K562 (cell line): ENCODE data around the gene TLE6. TPM values are rescaled to one million over a fixed set of nuclear protein-coding genes. Genes with fewer than 3 reads are reported as not detected.

Source experiments
- ATAC-seq: fragments of 200-7000 bp; cut with Tn5 transposase; 3 replicates; pipeline ENCODE4 v1.9.1; 2020; ENCODE audit warnings: moderate library complexity
- BruUV-seq: library from RNA; stranded (reverse); fragments of 400-500 nt; replicated peaks from 2 replicates; lab custom pipeline; 2021; lab: Mats Ljungman, UMichigan
- CTCF ChIA-PET: fragments of 300-600 bp; formaldehyde crosslinking; extraction: SDS; loops from one replicate; lab custom pipeline; 2021; ENCODE audit warnings: low intra/inter-chr PET ratio; lab: Yijun Ruan, JAX
- POLR2A ChIA-PET: fragments of 300-600, 350-650 bp; sonication (Branson Sonifier 250); formaldehyde crosslinking; extraction: SDS; loops from one replicate; lab custom pipeline; 2021; ENCODE audit warnings: antibody characterized with exemption, inconsistent platforms; lab: Yijun Ruan, JAX
- DNase-seq, 4 experiments: peaks; one replicate each; pipeline versions ENCODE4 v3.0.0 to v3.0.0-alpha.2; 2011 to 2018; ENCODE audit warnings: low spot score in 3 of 4, mixed read lengths in 3 of 4; ENCODE audit errors: extremely low read depth in 1 of 4
- FAIRE-seq: peaks from 2 replicates; lab custom pipeline; 2011; peaks lifted over from hg19 to GRCh38; lab: Jason Lieb, UNC
- H2AFZ ChIP-seq: 2 replicates; pipeline ENCODE4 v1.6.0; 2011; ENCODE audit warnings: low read depth, low read length, control low read depth, inconsistent platforms
- H3K27ac ChIP-seq: fragments of 200-600 bp; 3 replicates; pipeline ENCODE4 v1.8.0; 2011; ENCODE audit warnings: low read depth, mild to moderate bottlenecking, control low read depth, inconsistent platforms, low read length, moderate library complexity, mixed read lengths; ENCODE audit errors: extremely low read depth
- H3K27me3 ChIP-seq, 2 experiments: fragments of 300-600 bp in 1 of 2; 2 replicates in 1 of 2; 3 replicates in 1 of 2; pipeline versions ENCODE4 v1.6.0 to v1.8.0; 2011; ENCODE audit warnings: inconsistent platforms in 2 of 2, low read length in 2 of 2, mild to moderate bottlenecking in 1 of 2, mixed read lengths in 1 of 2, moderate library complexity in 1 of 2; ENCODE audit not compliant: control insufficient read depth in 2 of 2, insufficient read depth in 2 of 2
- H3K36me3 ChIP-seq: fragments of 300-600 bp; 3 replicates; pipeline ENCODE4 v1.8.0; 2011; ENCODE audit warnings: mild to moderate bottlenecking, low read length, inconsistent platforms; ENCODE audit not compliant: control insufficient read depth, insufficient read depth
- H3K4me1 ChIP-seq, 2 experiments: fragments of 200-600 bp in 1 of 2; replicated peaks in 1 of 2; 2 replicates in 1 of 2; 3 replicates in 1 of 2; pipeline versions ENCODE4 v1.5.1 to v1.8.0; 2011; ENCODE audit warnings: inconsistent platforms in 2 of 2, low read length in 2 of 2, mild to moderate bottlenecking in 1 of 2, mixed read lengths in 1 of 2, moderate library complexity in 1 of 2; ENCODE audit not compliant: control insufficient read depth in 2 of 2, insufficient read depth in 2 of 2
- H3K4me2 ChIP-seq: 2 replicates; pipeline ENCODE4 v1.6.1; 2011; ENCODE audit warnings: low read length, control low read depth, inconsistent platforms, mixed read lengths; ENCODE audit not compliant: insufficient read depth
- H3K4me3 ChIP-seq: fragments of 200-600 bp; sonication (generic), shearing (Covaris generic); 2 replicates; pipeline ENCODE4 v1.5.1; 2016; ENCODE audit warnings: control low read depth, inconsistent platforms
- H3K79me2 ChIP-seq: fragments of 200-600 bp; 3 replicates; pipeline ENCODE4 v1.8.0; 2011; ENCODE audit warnings: low read length, inconsistent platforms; ENCODE audit not compliant: control insufficient read depth, insufficient read depth
- H3K9ac ChIP-seq, 2 experiments: 2 replicates each; pipeline versions ENCODE4 v1.6.0 to v1.6.1; 2011; ENCODE audit warnings: low read depth in 2 of 2, low read length in 2 of 2, control low read depth in 1 of 2, inconsistent platforms in 1 of 2, mild to moderate bottlenecking in 1 of 2, mixed read lengths in 1 of 2; ENCODE audit not compliant: insufficient read depth in 1 of 2
- H3K9me1 ChIP-seq: one replicate; pipeline ENCODE4 v1.6.0; 2011; ENCODE audit warnings: inconsistent platforms, mild to moderate bottlenecking, low read length, moderate library complexity; ENCODE audit not compliant: control insufficient read depth, insufficient read depth
- H3K9me3 ChIP-seq: replicated peaks from 2 replicates; pipeline ENCODE4 v1.5.1; 2011; ENCODE audit warnings: low read depth, low read length, inconsistent platforms; ENCODE audit not compliant: control insufficient read depth, insufficient read depth
- H4K20me1 ChIP-seq: replicated peaks from 2 replicates; pipeline ENCODE4 v1.6.1; 2011; ENCODE audit warnings: low read length, inconsistent platforms, mixed read lengths; ENCODE audit not compliant: control insufficient read depth, insufficient read depth
- ILK ChIP-seq: fragments of 450-650 bp; IDR thresholded peaks from 2 replicates; pipeline ENCODE4 v1.6.1; 2016; ENCODE audit warnings: missing genetic modification characterization, low read depth, mild to moderate bottlenecking, missing compliant biosample characterization, moderate library complexity, borderline replicate concordance
- RFX1 ChIP-seq: fragments of 450-650 bp; IDR thresholded peaks from 2 replicates; pipeline ENCODE4 v1.6.1; 2016; ENCODE audit warnings: mild to moderate bottlenecking, moderate library complexity
- RNF2 ChIP-seq: sonication (generic); IDR thresholded peaks from 2 replicates; pipeline ENCODE4 v1.6.1; 2016
- YY1 ChIP-seq, 3 experiments: IDR thresholded peaks; 2 replicates each; pipeline ENCODE4 v1.6.1; 2011; ENCODE audit warnings: low read length in 2 of 3, mild to moderate bottlenecking in 2 of 3, moderate library complexity in 2 of 3, borderline replicate concordance in 1 of 3, control low read depth in 1 of 3, low read depth in 1 of 3; ENCODE audit not compliant: insufficient read depth in 3 of 3, insufficient replicate concordance in 2 of 3, control insufficient read depth in 1 of 3, insufficient read length in 1 of 3; ENCODE audit errors: extremely low read depth in 1 of 3
- WGBS: fragments of 100-300 bp; shearing (Covaris generic); methylation state at CpG from one replicate; pipeline ENCODE4 v1.1.6; 2016; ENCODE audit warnings: low coverage, mixed read lengths; ENCODE audit not compliant: insufficient coverage; ENCODE audit errors: missing lambda C conversion rate; 5-methylcytosine and 5-hydroxymethylcytosine counted together
- in situ Hi-C: fragments of 300-500 bp; cut with MboI; formaldehyde crosslinking; loops from 4 replicates; pipeline ENCODE4 v1.15.0; 2018; ENCODE audit warnings: inconsistent platforms, mixed read lengths
- intact Hi-C: fragments of 100-400 bp; cut with micrococcal nuclease; formaldehyde crosslinking; loops from 2 replicates; pipeline ENCODE4 v1.14.2; 2022
- polyA plus RNA-seq, 8 experiments: library from polyadenylated mRNA; depleted of rRNA in 4 of 8; stranded (reverse) in 5 of 8; unstranded in 3 of 8; fragments of >200 nt; fragmentation: Nextera tagmentation in 2 of 8; fragmentation: Illumina TruSeq in 1 of 8; extraction: Ambion mirVana in 2 of 8; extraction: Trizol in 1 of 8; gene quantifications; 2 replicates each; pipeline versions ENCODE4 v1.2.1 to v1.2.3, GENCODE V29; 2011 to 2014; ENCODE audit warnings: inconsistent platforms in 1 of 8, missing spikeins in 1 of 8
- total RNA-seq, 7 experiments: library from RNA; depleted of rRNA in 6 of 7; stranded (reverse); fragments of >200 nt in 6 of 7; fragmentation: Illumina TruSeq in 2 of 7; extraction: Trizol in 2 of 7; gene quantifications; 2 replicates each; pipeline versions ENCODE4 v1.2.1 to v1.2.3, GENCODE V29; 2011 to 2021; ENCODE audit warnings: low replicate concordance in 1 of 7
- TF ChIP-seq, protein P1 (sequence below): fragments of 200-400 bp; formaldehyde crosslinking; IDR thresholded peaks from 2 replicates; pipeline ENCODE4 v1.6.1; 2017; ENCODE audit warnings: mild to moderate bottlenecking, low read depth, low read length, moderate library complexity
- TF ChIP-seq, protein P2 (sequence below): fragments of 250-450 bp; sonication (Bioruptor Pico); IDR thresholded peaks from 2 replicates; pipeline ENCODE4 v1.5.0; 2020; ENCODE audit warnings: mild to moderate bottlenecking

The TLE6 gene
- total and polyA plus RNA-seq, 9 of the 15 experiments (the other 6 are each of a cell fraction or from before 2014, with no cell fraction given), result 1.1 to 6.1 (median 2.5) TPM

DNA sequence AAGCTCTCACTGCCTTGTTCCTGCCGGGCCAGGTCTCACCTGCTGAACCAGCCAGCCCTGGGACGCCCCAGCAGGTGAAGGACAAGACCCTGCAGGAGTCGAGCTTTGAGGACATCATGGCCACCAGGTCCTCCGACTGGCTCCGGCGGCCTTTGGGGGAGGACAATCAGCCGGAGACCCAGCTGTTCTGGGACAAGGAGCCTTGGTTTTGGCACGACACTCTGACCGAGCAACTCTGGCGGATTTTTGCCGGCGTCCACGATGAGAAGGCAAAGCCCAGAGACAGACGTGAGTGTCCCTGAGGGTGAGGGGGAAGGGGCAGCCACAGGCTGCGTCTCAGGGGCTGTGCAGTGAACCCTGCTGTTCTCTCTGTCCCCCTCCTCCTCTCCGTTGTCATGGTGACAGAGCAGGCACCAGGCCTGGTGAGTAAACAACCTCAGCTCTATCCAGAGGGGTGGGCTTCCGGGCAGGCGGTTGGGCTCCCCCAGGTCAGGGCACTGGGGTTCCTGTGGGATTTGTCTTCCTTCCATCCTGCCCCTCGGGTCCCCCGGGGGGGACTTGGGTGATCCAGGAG is 9.7 kb downstream of the TLE6 start:
- CTCF ChIA-PET, result no interaction called here
- in situ Hi-C loops, result no loop called here
- POLR2A ChIA-PET, result interaction anchor here (0.6 to 1.6 kb wide), 5 partner anchors 8 to 681 kb away, joined by 3 to 5 read pairs (median 3); partner anchors contain the start of gene TLE6
- Histone ChIP-seq H3K9me3 (no peaks in the 10 kb centered on the region), H3K27ac (no peak overlapping the region), H3K79me2 (no peaks in the 10 kb centered on the region), H4K20me1 (no peaks in the 10 kb centered on the region), H3K27me3 (peaks cover 0 to 20% of the 10 kb centered on the region in 2 experiments; a peak in 2 of 5 replicates), H3K36me3 (no peaks in the 10 kb centered on the region), H3K4me2 (no peak overlapping the region), H3K9ac (peak overlapping the region in 1 of 2 experiments; percentile 81; a peak in 2 of 4 replicates), H3K4me3 (no peak overlapping the region), H3K9me1 (no peaks in the 10 kb centered on the region), H3K4me1 (peaks cover 0 to 35% of the 10 kb centered on the region in 2 experiments; a peak in 2 of 5 replicates), H2AFZ (no peak overlapping the region)
- DNase-seq (peak in 1 of 4 experiments; percentile 23), ATAC-seq (peak; percentile 30; the same call in 2 of the 3 replicates), FAIRE-seq (no peak)
- WGBS, result 9% methylated on average over 20 of the region's 20 CpGs
- intact Hi-C loops, result no loop called here
- TF ChIP-seq RFX1 (peak; percentile 87), ILK (tag) (no peak), YY1 (IDR thresholded peaks at IDR 0.05; ENCODE audit: borderline replicate concordance in 1 of 3, control insufficient read depth in 1 of 3, extremely low read depth in 1 of 3, insufficient read depth in 3 of 3, insufficient read length in 1 of 3, insufficient replicate concordance in 2 of 3, low read depth in 1 of 3, low read length in 2 of 3) (no peak), RNF2 (no peak)
- TF ChIP-seq, protein P1, sequence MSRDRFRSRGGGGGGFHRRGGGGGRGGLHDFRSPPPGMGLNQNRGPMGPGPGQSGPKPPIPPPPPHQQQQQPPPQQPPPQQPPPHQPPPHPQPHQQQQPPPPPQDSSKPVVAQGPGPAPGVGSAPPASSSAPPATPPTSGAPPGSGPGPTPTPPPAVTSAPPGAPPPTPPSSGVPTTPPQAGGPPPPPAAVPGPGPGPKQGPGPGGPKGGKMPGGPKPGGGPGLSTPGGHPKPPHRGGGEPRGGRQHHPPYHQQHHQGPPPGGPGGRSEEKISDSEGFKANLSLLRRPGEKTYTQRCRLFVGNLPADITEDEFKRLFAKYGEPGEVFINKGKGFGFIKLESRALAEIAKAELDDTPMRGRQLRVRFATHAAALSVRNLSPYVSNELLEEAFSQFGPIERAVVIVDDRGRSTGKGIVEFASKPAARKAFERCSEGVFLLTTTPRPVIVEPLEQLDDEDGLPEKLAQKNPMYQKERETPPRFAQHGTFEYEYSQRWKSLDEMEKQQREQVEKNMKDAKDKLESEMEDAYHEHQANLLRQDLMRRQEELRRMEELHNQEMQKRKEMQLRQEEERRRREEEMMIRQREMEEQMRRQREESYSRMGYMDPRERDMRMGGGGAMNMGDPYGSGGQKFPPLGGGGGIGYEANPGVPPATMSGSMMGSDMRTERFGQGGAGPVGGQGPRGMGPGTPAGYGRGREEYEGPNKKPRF, result no peak
- TF ChIP-seq, protein P2, sequence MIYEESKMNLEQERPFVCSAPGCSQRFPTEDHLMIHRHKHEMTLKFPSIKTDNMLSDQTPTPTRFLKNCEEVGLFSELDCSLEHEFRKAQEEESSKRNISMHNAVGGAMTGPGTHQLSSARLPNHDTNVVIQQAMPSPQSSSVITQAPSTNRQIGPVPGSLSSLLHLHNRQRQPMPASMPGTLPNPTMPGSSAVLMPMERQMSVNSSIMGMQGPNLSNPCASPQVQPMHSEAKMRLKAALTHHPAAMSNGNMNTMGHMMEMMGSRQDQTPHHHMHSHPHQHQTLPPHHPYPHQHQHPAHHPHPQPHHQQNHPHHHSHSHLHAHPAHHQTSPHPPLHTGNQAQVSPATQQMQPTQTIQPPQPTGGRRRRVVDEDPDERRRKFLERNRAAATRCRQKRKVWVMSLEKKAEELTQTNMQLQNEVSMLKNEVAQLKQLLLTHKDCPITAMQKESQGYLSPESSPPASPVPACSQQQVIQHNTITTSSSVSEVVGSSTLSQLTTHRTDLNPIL, result no peak
- no TSS peak for BruUV-seq
